Stimulated activated CD8-positive, alpha-beta memory T cell treated with anti-CD3 and anti-CD28 coated beads, Interleukin-2, amount 100 ng/mL, for 1 hour (primary cell): ENCODE measurements around the gene GALR3.

Experiments
- DNase-seq, 2 donors: peaks; one replicate each; pipeline ENCODE4 v3.0.0-alpha.2; 2020; ENCODE audit warnings: low read depth in 2 of 2

Gene GALR3

DNA sequence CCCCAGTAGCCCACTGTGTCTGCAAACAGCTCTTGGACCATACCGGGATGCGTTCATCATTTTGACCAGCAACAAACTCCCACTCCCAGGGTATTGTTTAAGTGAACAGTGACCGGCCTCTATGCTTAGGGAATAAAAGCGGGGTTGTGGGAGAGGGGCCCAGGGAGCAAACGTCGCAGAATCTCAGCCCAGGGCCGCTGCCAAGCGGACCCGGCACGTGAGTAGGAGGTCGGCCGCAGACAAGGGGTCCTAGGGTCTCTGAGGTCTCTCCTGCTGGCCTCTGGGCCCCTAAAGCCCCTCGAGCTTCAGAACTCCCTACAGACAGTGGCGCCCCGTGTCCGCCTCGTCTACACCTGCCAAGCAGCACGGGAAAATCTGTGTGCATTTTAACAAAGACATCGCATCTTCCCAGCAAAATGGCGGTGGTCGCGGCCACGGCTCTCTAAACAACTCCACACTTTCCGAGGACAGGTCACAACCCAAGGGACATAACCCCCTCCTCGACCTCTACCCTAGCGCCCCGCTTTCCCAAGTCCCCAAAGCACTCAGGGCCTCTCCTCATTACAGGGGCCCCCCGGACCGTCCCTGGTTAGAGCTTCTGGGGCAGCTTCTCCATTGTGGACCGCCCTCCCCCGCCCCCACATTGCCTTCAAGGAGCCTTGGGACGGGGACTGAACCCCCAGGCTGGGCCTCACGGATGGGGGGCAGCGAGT is 19.4 kb upstream of the GALR3 start:
- no peak for DNase-seq

DNA sequence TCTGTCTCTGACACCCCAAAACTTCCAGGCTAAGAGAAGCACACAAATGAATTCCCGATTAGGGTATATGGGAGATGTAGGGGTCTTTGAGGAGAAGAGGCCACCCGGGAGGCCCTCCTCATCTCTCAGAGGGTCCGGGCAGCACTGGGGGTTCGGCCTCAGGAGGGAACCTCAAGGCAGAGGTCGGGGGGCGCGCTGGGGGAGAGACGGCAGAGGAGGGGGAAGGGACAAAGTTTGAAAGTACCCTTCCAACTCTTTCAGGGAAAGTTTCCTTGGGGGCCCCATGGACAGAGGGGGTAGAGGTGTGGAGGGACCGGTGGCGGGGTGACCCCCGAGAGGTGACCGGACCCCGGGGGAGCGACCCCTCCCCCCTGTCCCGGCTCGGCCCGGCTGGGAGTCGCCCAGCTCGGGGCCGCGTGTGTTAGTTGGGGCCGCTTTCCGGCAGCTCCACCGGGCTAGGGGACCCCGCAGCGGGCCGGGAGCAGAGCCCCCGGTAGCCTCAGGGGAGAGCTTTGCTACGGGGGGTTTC is 18.8 kb upstream of the GALR3 start:
- no peak for DNase-seq

DNA sequence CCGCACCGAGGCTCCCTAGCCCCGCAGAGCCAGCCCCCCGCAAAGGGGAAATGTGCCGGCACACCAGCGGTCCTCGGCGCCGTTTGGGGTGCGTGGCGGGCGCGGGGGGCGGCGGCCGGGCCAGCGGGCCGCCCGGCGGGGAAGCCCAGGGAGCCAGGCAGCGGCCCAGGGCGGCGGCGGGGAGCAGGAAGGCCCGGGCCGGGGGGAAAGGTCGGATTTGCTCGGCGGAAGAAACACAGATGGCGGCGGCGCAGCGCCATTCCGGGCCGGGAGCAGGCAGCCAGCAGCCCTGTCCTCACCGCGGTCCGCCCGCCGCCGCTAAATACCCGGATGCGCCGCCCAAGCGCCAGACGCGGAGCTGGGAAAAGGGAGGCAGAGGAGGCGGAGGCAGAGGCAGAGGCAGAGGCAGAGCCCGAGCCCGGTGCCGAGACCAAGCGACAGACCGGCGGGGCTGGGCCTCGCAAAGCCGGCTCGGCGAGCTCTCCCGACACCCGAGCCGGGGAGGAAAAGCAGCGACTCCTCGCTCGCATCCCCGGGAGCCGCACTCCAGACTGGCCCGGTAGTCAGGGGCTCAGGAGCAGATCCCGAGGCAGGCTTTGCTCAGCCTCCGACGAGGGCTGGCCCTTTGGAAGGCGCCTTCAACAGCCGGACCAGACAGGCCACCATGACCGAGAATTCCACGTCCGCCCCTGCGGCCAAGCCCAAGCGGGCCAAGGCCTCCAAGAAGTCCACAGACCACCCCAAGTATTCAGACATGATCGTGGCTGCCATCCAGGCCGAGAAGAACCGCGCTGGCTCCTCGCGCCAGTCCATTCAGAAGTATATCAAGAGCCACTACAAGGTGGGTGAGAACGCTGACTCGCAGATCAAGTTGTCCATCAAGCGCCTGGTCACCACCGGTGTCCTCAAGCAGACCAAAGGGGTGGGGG is 18.0 kb upstream of the GALR3 start:
- DNase-seq: peak; percentile 18 to 24

- no peak for DNase-seq
Observed at GRCh38 chr22:37805810-37806277, 17.3 kb upstream of the GALR3 start.

- DNase-seq: no peak
Observed at GRCh38 chr22:37806409-37807333, 16.5 kb upstream of the GALR3 start.

DNA sequence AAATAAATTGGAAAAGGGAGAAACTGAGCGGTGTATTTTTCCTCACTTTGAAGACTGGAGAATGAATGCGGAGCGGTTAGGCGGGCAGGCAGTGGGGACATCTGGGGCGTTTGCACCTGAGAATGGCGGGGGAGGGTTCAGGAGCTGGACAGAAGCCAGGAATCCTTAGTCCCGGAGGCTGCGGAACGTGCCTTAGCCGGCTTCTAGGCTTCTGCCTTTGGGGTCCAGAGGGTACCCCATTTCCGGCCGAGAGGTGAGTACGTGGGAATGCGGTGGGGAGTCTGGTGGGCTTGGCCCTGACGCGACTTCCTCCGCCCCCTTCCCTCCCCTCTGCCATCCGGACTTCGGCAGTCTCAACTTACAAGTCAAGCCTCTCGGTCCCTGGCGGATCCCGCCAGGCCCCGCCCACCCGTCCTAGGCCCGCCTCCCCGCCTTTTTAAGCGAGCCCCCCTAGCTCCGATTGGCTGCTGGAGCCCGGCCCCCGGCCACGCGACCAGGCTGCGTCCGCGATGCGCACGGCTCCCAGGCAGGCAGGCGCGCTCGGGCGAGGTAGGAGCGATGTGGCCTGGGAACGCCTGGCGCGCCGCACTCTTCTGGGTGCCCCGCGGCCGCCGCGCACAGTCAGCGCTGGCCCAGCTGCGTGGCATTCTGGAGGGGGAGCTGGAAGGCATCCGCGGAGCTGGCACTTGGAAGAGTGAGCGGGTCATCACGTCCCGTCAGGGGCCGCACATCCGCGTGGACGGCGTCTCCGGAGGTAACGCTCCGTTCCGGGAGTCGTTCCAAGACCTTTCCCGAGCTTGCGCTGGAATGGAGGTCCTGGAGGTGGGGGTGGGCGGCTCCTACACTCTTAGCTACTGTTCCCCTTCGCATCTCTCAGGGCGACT is 15.5 kb upstream of the GALR3 start, which contains the start of gene GCAT:
TSS of gene GCAT (plus strand) at position 525 of the 884 bp plus-strand sequence. CDS start at position 559, 34 bp downstream.
- DNase-seq: peak; percentile 52 to 74

DNA sequence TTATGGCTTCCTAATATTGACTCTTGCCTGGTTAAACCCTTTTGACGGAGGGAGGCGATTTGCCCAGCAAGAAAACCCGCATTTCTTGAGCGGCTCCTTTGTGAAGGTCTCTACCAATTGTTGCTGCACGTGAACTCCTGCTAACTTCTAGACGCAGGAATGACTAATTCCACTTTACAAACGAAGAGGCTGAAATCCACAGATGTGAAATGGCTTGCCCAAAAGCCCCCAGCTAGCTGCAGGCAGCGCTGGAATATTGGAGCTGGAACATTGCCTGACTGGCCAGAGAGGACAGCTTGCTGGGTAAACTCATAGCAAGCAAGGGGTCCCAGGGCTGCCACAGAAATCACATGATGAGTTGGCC is 14.9 kb upstream of the GALR3 start:
- DNase-seq: no peak

DNA sequence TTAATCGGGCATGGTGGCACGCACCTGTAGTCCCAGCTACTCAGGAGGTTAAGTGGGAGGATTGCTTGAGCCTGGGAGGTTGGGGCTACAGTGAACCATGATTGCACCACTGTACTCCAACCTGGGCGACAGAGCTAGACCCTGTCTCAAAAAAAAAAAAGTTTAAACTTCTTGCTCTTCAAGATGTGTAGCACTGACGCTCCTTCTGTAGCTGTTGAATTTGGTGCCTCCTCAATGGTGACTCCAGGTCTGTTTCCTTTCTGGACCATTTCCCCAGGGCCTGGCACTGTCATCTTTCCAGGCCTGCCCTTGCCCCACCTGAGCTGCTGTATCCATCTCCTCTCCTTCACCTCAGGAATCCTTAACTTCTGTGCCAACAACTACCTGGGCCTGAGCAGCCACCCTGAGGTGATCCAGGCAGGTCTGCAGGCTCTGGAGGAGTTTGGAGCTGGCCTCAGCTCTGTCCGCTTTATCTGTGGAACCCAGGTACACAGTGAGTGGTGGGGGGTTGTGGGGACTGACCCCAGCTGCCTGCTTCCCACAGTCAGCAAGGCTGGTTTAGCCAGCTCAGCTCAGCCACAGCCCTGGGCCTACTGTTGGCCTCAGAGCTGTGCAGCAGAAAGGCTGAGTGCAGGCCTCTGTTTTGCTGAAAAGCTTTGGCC is 13.4 kb upstream of the GALR3 start:
- no peak for DNase-seq

DNA sequence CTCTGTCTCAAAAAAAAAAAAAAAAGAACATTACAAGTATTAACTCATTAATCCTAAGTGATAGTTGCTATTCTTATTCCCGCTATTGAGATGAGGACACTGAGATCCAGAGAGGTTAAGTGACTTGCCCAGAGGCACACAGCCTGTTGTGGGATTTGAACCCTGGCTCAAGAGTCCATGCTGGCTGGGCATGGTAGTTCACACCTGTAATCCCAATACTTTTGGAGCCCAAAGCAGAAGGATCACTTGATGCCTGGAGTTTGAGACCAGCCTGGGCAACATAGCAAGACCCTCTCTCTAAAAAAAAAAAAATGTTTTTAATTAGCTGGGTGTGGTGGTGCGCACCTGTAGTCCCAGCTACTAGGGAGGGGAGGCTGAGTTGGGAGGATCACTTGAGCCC is 11.3 kb upstream of the GALR3 start:
- DNase-seq: no peak

DNA sequence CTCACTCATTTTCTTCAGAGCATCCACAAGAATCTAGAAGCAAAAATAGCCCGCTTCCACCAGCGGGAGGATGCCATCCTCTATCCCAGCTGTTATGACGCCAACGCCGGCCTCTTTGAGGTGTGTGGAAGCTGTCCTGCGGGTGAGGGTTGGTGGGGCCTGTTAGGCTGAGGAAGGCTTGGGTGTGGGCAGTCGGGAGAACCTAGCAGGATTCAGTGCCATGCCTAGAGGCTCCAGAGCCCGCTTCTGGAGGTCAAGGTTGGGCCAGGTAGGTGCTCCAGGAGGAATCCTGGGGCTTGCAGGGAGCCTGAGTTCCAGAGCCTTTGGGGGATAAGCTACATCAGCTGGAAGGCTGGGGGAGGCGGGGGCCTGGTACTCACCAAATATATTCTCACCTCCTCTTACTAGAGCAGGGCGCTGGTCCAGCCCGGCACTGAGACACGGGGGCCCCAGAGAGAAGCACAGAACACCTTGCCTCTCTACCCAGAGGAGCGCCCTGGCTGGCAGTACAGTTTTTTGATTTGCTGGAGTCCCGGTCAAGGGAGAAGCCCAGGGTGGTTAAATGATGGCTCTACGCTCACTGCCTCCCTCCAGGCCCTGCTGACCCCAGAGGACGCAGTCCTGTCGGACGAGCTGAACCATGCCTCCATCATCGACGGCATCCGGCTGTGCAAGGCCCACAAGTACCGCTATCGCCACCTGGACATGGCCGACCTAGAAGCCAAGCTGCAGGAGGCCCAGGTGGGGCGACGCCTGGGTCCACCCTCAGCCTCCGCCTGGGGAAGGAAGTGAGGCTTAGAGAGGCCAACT is 10.1 kb upstream of the GALR3 start:
- DNase-seq: no peak

DNA sequence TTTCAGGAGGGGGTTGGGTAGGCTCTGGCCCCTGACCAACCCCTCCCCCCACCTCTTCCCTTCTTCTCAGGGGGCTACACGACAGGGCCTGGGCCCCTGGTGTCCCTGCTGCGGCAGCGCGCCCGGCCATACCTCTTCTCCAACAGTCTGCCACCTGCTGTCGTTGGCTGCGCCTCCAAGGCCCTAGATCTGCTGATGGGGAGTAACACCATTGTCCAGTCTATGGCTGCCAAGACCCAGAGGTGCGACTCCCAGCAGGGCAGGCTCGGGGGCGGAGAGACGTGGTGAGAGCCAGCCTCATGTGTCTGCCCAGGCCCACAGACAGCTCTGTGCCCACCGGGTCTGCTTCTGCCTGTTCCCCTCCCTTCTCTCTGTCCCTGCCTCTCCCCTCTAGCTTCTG is 7.6 kb upstream of the GALR3 start:
- no peak for DNase-seq

DNA sequence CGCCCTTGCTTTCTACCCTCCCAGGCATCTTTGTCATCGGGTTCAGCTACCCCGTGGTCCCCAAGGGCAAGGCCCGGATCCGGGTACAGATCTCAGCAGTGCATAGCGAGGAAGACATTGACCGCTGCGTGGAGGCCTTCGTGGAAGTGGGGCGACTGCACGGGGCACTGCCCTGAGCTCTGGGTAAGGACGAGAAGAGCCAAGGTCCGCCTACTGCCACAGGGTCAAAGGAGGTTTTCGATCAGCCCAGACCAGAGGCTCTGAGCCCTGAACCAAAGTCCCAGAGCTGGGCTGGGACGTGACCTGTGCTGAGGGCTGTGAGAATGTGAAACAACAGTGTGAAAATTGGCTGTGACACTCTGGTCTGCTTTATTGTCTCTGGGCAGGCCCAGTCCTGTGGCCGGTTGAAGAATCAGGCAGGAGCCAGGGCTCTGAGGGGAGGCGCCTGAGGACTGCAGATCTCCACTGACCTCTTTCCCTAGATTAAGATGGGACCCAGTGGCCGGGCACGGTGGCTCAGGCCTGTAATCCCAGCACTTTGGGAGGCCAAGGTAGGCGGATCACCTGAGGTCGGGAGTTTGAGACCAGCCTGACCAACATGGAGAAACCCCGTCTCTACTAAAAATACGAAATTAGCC is 6.5 kb upstream of the GALR3 start:
- no peak for DNase-seq

DNA sequence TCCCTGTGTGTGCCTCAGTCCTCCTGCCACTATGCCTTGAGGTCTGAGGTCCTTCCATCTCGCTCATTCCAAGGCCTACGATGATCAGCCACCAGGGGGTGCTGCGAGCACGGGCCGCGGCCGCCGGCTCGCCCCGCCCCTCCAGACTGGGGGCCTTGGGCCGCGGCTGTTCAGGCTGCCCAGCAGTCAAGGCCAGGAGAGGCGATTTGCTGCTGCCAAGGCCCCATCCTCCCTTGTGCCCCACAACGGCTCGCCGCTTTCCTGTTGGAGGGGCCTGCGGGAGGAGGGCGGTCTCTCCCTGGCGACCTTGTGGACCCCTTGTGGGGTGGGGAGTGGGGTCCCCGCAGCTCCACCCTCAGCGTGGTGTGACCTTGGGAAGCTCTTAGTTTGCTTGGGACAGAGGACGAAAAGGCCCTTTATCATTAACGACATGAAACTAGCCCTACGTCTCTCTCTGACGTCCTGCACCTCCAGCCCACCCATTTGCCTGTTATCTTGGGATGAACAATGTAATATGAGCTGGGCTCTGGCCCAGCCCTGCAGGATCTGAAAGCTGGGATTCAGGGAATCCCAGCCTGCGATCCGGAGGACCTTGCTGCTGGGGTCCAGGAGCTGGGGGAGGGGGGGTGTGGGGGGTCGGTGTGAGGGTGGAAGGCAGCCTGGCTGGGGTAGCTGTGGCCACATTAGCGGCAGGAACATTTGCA is 5.3 kb upstream of the GALR3 start:
- DNase-seq: peak; percentile 64 to 66

GRCh38 chr22:37818409-37819104 is 4.6 kb upstream of the GALR3 start:
- DNase-seq: peak; percentile 26 to 43

DNA sequence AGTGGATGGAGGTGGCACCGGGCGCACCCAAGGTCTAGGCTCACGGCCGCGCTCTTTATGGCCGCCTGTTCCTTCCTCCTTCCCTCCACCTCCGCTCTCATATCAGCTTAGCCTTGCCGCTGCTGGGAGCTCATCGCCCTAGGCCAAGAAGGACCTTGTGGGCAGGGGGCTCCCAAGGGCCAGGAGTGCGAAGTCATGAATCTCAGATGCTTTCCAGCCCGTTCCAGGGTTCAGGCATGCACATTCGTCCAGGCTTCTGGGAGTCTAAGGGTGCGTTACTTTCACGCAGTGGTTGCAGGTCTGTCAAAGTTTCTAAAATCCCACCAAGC is 4.1 kb upstream of the GALR3 start:
- DNase-seq: no peak

DNA sequence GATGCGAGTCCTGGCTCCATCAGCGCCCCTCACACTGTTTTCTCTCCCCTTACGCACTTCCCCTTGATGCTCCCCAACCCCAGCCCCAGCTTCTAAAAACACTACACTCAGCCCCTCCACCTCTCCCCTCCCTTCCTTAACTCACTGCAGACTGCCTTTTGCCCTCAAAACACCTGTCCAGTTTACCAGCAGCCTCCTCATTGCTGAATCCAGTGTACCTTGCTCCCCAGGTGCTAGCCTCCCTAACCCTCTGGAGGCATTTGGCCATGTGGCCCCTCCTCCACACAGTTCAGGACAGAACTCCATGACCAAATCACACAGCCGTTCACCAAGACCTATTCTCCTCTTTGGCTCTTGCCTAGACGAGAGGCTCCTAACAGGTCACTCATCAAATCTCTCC is 2.8 kb upstream of the GALR3 start:
- DNase-seq: no peak

DNA sequence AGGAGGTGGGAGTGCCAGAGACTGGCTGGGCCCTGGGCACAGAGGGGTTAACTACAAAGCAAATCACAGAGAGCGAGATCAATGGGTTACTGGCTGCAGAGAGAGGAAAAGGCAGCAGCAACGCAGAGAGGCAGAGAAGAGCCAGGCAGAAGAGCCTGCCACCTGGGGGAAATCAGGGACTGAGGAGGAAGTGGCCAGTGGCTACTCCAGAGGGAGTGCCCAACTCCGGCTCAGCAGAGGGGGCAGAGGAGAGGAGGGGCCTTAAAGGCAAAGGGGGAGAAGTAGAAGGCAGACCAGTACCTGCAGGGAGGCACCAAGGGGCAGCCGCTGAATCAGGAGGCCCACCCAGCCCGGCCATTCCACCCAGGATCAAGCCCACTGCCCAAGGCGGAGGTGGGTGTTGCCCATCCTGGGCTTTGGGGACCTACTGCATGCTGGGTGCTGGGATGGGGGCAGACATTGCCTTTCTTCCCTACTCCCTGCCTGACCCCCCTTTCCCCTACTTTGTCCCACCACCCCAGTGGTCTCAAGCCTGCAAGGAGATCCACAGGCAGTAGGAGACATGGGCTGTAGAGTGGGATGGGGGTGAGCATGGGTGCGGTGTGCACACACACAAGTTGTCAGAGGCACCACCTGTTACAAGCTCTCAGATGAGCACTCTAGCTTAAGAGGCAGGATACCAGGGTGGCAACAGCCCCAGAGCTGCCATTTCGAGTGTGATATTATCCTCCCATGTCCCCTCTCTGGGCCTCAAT is 926 bp upstream of the GALR3 start:
- no peak for DNase-seq
